Measurements from ENCODE around the gene MORN1. TPM values are rescaled to one million over a fixed set of nuclear protein-coding genes. Genes with fewer than 3 reads are reported as not detected.

The MORN1 gene
- total and polyA plus RNA-seq, 10 of the 15 experiments (the other 5 are each of a cell fraction or from before 2014, with no cell fraction given): 0.76 to 7.9 (median 5.5) TPM

- TF ChIP-seq, protein P1, sequence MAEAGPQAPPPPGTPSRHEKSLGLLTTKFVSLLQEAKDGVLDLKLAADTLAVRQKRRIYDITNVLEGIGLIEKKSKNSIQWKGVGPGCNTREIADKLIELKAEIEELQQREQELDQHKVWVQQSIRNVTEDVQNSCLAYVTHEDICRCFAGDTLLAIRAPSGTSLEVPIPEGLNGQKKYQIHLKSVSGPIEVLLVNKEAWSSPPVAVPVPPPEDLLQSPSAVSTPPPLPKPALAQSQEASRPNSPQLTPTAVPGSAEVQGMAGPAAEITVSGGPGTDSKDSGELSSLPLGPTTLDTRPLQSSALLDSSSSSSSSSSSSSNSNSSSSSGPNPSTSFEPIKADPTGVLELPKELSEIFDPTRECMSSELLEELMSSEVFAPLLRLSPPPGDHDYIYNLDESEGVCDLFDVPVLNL (IDR thresholded peaks at IDR 0.05; ENCODE audit: low read depth, low read length): no peak
- TF ChIP-seq HDAC6 (IDR thresholded peaks at IDR 0.05; ENCODE audit: unreplicated experiment) (no peak), USF2 (IDR thresholded peaks at IDR 0.05; ENCODE audit: borderline replicate concordance, low read depth, low read length) (no peak), SMAD5 (IDR thresholded peaks at IDR 0.05; ENCODE audit: low read depth) (no peak)
Measured at GRCh38 chr1:2414297-2414958, 23.1 kb upstream of the MORN1 start (continued).

DNA sequence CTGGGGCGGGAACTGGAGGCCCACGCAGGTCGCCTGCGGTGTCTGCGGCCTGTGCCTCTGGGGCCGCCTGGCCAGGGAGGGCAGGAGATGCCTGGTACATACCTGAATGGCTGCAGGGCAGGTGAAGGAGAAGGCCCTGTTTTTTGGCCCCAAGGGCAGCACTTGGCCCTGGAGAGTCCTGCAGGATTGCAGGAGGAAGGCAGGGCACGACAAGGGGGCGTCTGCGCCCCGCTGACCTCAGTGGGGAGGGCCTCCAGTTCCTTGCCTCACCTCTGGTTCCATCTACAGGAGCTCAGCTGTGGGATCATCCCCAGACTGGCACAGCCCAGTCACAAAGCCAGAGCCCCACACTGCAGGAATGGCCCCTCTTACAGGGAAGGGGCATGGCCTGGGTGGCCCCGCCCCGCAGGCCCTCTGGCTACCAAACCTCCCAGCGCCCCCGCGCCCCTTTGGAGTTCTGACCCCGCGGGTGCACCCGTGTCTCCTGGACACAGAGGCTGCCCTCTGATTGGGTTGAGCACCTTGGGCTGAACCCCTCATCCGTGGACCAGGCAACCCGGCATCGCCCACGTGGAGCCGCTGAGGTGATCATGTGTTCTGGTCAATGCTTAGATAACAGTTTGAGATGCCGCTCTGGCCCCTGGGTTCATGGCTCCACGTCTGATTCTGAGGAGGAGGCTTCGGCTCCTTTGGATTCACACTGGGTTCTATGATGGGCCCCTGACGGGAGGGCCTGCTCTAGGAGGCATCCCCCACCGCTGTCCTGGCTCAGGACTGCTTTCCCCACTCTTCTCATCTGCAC lies 22.3 kb upstream of the MORN1 start:
- FAIRE-seq: no peak
- ChIA-PET SMC1A (ENCODE audit: uncharacterized antibody, unreplicated experiment) (interaction anchor here (1.0 to 2.6 kb wide), 7 partner anchors 22 to 280 kb away, joined by 3 to 21 read pairs (median 4); partner anchors contain the start of genes FAAP20, MORN1 and RER1), POLR2A (interaction anchor here (0.6 to 2.7 kb wide), 9 partner anchors 112 to 219 kb away, joined by 3 to 18 read pairs (median 6); partner anchors contain the start of gene PANK4), RAD21 (ENCODE audit: unreplicated experiment) (interaction anchor here (1.0 to 3.2 kb wide), 10 partner anchors 26 to 373 kb away, joined by 3 to 46 read pairs (median 5); partner anchors contain the start of genes FAAP20, PANK4 and TNFRSF14), CTCF (interaction anchor here (0.6 to 3.4 kb wide), 9 partner anchors 17 to 373 kb away, joined by 3 to 37 read pairs (median 5); partner anchors contain the start of genes FAAP20 and TNFRSF14)
- DNase-seq (ENCODE audit: low read depth, low spot score): no peak
- Histone ChIP-seq H3K4me2 (ENCODE audit: control insufficient read depth, insufficient read depth) (peak overlapping the region; percentile 94), H4K20me1 (ENCODE audit: control insufficient read depth, insufficient read depth) (no peaks in the 10 kb centered on the region), H3K4me3 (peak overlapping the region; percentile 83), H3K36me3 (ENCODE audit: control insufficient read depth in 2 of 2, insufficient read depth in 2 of 2, low read length in 1 of 2) (no peaks in the 10 kb centered on the region; a peak in 1 of 4 replicates), H3K27ac (ENCODE audit: control insufficient read depth, insufficient read depth) (peak overlapping the region; percentile 62), H3K27me3 (replicated peaks in 1 of 2; ENCODE audit: control insufficient read depth in 2 of 2, insufficient read depth in 2 of 2, low read length in 1 of 2) (no peaks in the 10 kb centered on the region), H2AFZ (ENCODE audit: control insufficient read depth, low read depth, low read length) (peak overlapping the region; percentile 82), H3K79me2 (ENCODE audit: control insufficient read depth, insufficient read depth, low read length) (peaks cover 20% of the 10 kb centered on the region), H3K9ac (ENCODE audit: control insufficient read depth, insufficient read depth, low read length) (peak overlapping the region; percentile 71), H3K4me1 (ENCODE audit: control insufficient read depth, insufficient read depth, low read length) (peaks cover 27% of the 10 kb centered on the region), H3K9me3 (replicated peaks; ENCODE audit: control insufficient read depth, insufficient read depth, low read length) (no peaks in the 10 kb centered on the region)
- BruUV-seq (replicated peaks): no TSS peak
- in situ Hi-C loops (cut with MboI) (loop anchor here (5.0 to 10.0 kb wide), 3 partner anchors 134 to 1014 kb away; no protein-coding TSS in a partner anchor), intact Hi-C loops (cut with micrococcal nuclease; ENCODE audit: unreplicated experiment) (loop anchor here (1.0 to 2.0 kb wide), 2 partner anchors 111 to 135 kb away; no protein-coding TSS in a partner anchor)
- 10% methylated on average over 27 of the region's 28 CpGs for WGBS (ENCODE audit: insufficient coverage, insufficient replicate concordance, low lambda C conversion rate, missing lambda C conversion rate)
- ATAC-seq: peak; percentile 9
- no peak for TF ChIP-seq YBX1 (IDR thresholded peaks at IDR 0.05)
- TF ChIP-seq MXI1 (IDR thresholded peaks at IDR 0.05; ENCODE audit: low read depth, low read length): 0 out of 2 replicates have a peak, but pooled peaks have one; percentile 42
- no peak for TF ChIP-seq IKZF1 (conservative IDR thresholded peaks at IDR 0.05)
- TF ChIP-seq ZNF622 (IDR thresholded peaks at IDR 0.05): no peak
- TF ChIP-seq JUND (IDR thresholded peaks at IDR 0.05; ENCODE audit: low read depth, low read length): no peak
- TF ChIP-seq ZNF207 (IDR thresholded peaks at IDR 0.05; ENCODE audit: borderline replicate concordance): no peak
- TF ChIP-seq, protein P2, sequence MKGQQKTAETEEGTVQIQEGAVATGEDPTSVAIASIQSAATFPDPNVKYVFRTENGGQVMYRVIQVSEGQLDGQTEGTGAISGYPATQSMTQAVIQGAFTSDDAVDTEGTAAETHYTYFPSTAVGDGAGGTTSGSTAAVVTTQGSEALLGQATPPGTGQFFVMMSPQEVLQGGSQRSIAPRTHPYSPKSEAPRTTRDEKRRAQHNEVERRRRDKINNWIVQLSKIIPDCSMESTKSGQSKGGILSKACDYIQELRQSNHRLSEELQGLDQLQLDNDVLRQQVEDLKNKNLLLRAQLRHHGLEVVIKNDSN (IDR thresholded peaks at IDR 0.05; ENCODE audit: borderline replicate concordance, extremely low read length, insufficient read depth, low read depth, low read length): peak; percentile 28
- TF ChIP-seq RAD51 (IDR thresholded peaks at IDR 0.05): peak; percentile 74
- TF ChIP-seq BACH1 (IDR thresholded peaks at IDR 0.05; ENCODE audit: borderline replicate concordance): 0 out of 2 replicates have a peak, but pooled peaks have one; percentile 12
- TF ChIP-seq, protein P3, sequence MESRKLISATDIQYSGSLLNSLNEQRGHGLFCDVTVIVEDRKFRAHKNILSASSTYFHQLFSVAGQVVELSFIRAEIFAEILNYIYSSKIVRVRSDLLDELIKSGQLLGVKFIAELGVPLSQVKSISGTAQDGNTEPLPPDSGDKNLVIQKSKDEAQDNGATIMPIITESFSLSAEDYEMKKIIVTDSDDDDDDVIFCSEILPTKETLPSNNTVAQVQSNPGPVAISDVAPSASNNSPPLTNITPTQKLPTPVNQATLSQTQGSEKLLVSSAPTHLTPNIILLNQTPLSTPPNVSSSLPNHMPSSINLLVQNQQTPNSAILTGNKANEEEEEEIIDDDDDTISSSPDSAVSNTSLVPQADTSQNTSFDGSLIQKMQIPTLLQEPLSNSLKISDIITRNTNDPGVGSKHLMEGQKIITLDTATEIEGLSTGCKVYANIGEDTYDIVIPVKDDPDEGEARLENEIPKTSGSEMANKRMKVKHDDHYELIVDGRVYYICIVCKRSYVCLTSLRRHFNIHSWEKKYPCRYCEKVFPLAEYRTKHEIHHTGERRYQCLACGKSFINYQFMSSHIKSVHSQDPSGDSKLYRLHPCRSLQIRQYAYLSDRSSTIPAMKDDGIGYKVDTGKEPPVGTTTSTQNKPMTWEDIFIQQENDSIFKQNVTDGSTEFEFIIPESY (IDR thresholded peaks at IDR 0.05): no peak

All from GM12878 (cell line).